GM18861 (cell line): ENCODE measurements around the gene ANKS1B.
"Not testable (repeated sequence)": the region's sequence is repeated elsewhere in the genome, so short reads cannot be mapped to it uniquely, and the experiment has no call there.

Source experiments
- ATAC-seq: cut with Tn5 transposase; IDR thresholded peaks from one replicate; pipeline ENCODE4 v1.9.1; 2021; ENCODE audit not compliant: unreplicated experiment

ANKS1B gene

GRCh38 chr12:99709619-99710018 is 275.1 kb downstream of the ANKS1B start:
- no peak for ATAC-seq

- ATAC-seq = no peak
Measured at GRCh38 chr12:99709116-99709515, 275.6 kb downstream of the ANKS1B start.

GRCh38 chr12:99707883-99708282 is 276.9 kb downstream of the ANKS1B start:
- no peak for ATAC-seq

GRCh38 chr12:99706736-99707473 is 277.8 kb downstream of the ANKS1B start:
- no peak for ATAC-seq

- ATAC-seq = no peak
Measured at GRCh38 chr12:99704458-99704857, 280.3 kb downstream of the ANKS1B start.

GRCh38 chr12:99704036-99704435 is 280.7 kb downstream of the ANKS1B start:
- no peak for ATAC-seq

- ATAC-seq = no peak
Measured at GRCh38 chr12:99700032-99700431, 284.7 kb downstream of the ANKS1B start.

GRCh38 chr12:99695050-99695449 is 289.7 kb downstream of the ANKS1B start:
- peak; percentile 77 for ATAC-seq

GRCh38 chr12:99686142-99686541 is 298.6 kb downstream of the ANKS1B start:
- no peak for ATAC-seq

GRCh38 chr12:99680276-99680675 is 304.5 kb downstream of the ANKS1B start:
- no peak for ATAC-seq

GRCh38 chr12:99670635-99671034 is 314.1 kb downstream of the ANKS1B start:
- no peak for ATAC-seq

GRCh38 chr12:99658671-99659349 is 325.9 kb downstream of the ANKS1B start:
- no peak for ATAC-seq

- ATAC-seq = no peak
Measured at GRCh38 chr12:99649551-99649950, 335.2 kb downstream of the ANKS1B start.

GRCh38 chr12:99648183-99648582 is 336.6 kb downstream of the ANKS1B start:
- ATAC-seq = no peak

GRCh38 chr12:99647453-99647852 is 337.3 kb downstream of the ANKS1B start, which contains the start of gene GARIN6:
GARIN6 (plus strand) TSS chr12:99647753; CDS start chr12:99648175, 422 bp downstream.
- no peak for ATAC-seq

- ATAC-seq = no peak
Measured at GRCh38 chr12:99644629-99645028, 340.1 kb downstream of the ANKS1B start.

- ATAC-seq = no peak
Measured at GRCh38 chr12:99627459-99627858, 357.3 kb downstream of the ANKS1B start.

- not testable (repeated sequence) for ATAC-seq
Measured at GRCh38 chr12:99624591-99624990, 360.1 kb downstream of the ANKS1B start.

GRCh38 chr12:99620159-99620479 is 364.6 kb downstream of the ANKS1B start:
- no peak for ATAC-seq

GRCh38 chr12:99619389-99620158 is 365.2 kb downstream of the ANKS1B start:
- ATAC-seq = peak; percentile 91

- ATAC-seq = no peak
Measured at GRCh38 chr12:99618657-99619056, 366.1 kb downstream of the ANKS1B start.

GRCh38 chr12:99611599-99611998 is 373.1 kb downstream of the ANKS1B start:
- ATAC-seq = no peak
